K562 (cell line): ENCODE measurements around the gene SMAD3.

ENCODE experiments used
- ATF2 ChIP-seq: sonication (generic); formaldehyde crosslinking; IDR thresholded peaks from 2 replicates; pipeline ENCODE4 v1.8.1; 2022; ENCODE audit warnings: missing genetic modification reagents
- POLR2AphosphoS5 ChIP-seq: IDR thresholded peaks from 2 replicates; pipeline ENCODE4 v1.6.1; 2011; ENCODE audit warnings: mild to moderate bottlenecking, low read depth, low read length, moderate library complexity; ENCODE audit not compliant: control insufficient read depth, insufficient read depth
- XRCC3 ChIP-seq: fragments of 450-650 bp; IDR thresholded peaks from 2 replicates; pipeline ENCODE4 v1.6.1; 2017; ENCODE audit warnings: mild to moderate bottlenecking, moderate library complexity

DNA sequence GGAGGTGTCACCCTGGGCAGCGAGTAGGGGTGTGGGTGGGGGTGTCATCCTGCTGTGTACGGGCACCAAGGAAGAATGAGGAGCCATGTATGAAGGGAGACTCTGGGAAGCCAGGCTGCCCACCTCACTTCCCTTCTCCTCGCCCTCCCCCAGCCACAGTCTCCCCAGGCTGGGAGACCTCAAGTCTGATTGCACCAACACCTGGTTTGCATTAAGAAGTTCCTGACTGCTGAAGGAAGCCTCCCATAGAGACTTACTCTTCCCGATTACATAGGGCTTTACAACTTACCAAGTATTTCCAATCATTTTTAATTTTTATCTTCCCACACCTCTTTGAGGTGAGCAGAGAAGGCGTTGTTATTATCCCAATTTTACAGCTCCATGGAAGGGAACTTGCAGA, 29.5 kb upstream of the SMAD3 start:
- no peak for TF ChIP-seq XRCC3
- TF ChIP-seq POLR2AphosphoS5 = no peak
- TF ChIP-seq ATF2 = no peak
